GM12801 (cell line): ENCODE measurements around the gene CYP26B1.

Experiments used
- CTCF ChIP-seq: IDR thresholded peaks from one replicate; pipeline ENCODE4 v1.5.1; 2011; ENCODE audit warnings: control low read depth; ENCODE audit not compliant: insufficient read length; ENCODE audit errors: extremely low read depth

CYP26B1 gene

GRCh38 chr2:72181616-72182015 lies 34.0 kb upstream of the CYP26B1 start:
- no peak for TF ChIP-seq CTCF

GRCh38 chr2:72180351-72180750 lies 32.7 kb upstream of the CYP26B1 start:
- TF ChIP-seq CTCF: no peak

GRCh38 chr2:72178551-72178950 lies 30.9 kb upstream of the CYP26B1 start:
- TF ChIP-seq CTCF: no peak

GRCh38 chr2:72176281-72176680 lies 28.6 kb upstream of the CYP26B1 start:
- no peak for TF ChIP-seq CTCF

- TF ChIP-seq CTCF: no peak
Measured at GRCh38 chr2:72175636-72176035, 28.0 kb upstream of the CYP26B1 start.

GRCh38 chr2:72173640-72174321 lies 26.1 kb upstream of the CYP26B1 start:
- TF ChIP-seq CTCF: no peak

GRCh38 chr2:72172478-72172877 lies 24.8 kb upstream of the CYP26B1 start:
- no peak for TF ChIP-seq CTCF

GRCh38 chr2:72166279-72166678 lies 18.6 kb upstream of the CYP26B1 start:
- no peak for TF ChIP-seq CTCF
